Lower lobe of right lung (tissue), 2 donors: ENCODE measurements around the gene GTF2A1L. TPM values are rescaled to one million over a fixed set of nuclear protein-coding genes. Genes with fewer than 3 reads are reported as not detected.

ENCODE experiments used
- ATAC-seq, 2 donors: fragments of 200-7000 bp; cut with Tn5 transposase; one replicate each; pipeline ENCODE4 v1.9.1; 2020 to 2022; ENCODE audit warnings: mild to moderate bottlenecking in 2 of 2, moderate library complexity in 2 of 2
- DNase-seq: peaks from one replicate; pipeline ENCODE4 v3.0.0-alpha.2; 2020
- H3K27ac ChIP-seq: fragments of 200-600 bp; one replicate; pipeline ENCODE4 v1.8.0; 2022
- H3K27me3 ChIP-seq: fragments of 200-600 bp; one replicate; pipeline ENCODE4 v1.8.0; 2022; ENCODE audit warnings: low read depth
- H3K36me3 ChIP-seq: fragments of 200-600 bp; one replicate; pipeline ENCODE4 v1.8.0; 2022; ENCODE audit warnings: mild to moderate bottlenecking
- H3K4me1 ChIP-seq: fragments of 200-600 bp; one replicate; pipeline ENCODE4 v1.8.0; 2022
- H3K4me3 ChIP-seq: fragments of 200-600 bp; one replicate; pipeline ENCODE4 v1.8.0; 2022; ENCODE audit warnings: mild to moderate bottlenecking
- H3K9me3 ChIP-seq: fragments of 200-600 bp; one replicate; pipeline ENCODE4 v1.8.0; 2022
- intact Hi-C: fragments of 100-400 bp; cut with DNase I; formaldehyde crosslinking; loops from one replicate; pipeline ENCODE4 v1.11.0; 2022
- total RNA-seq: library from RNA; stranded (reverse); fragmentation: NEBNext Ultra II Directional; extraction: Animal tissue kit (Norgen Biotek cat#: 25700); gene quantifications from one replicate; pipeline ENCODE4 v1.2.1, GENCODE V29; 2021
- TF ChIP-seq, protein P1 (sequence below): fragments of 200-600 bp; IDR thresholded peaks from one replicate; pipeline ENCODE4 v1.8.0; 2022; ENCODE audit warnings: antibody characterized with exemption, mild to moderate bottlenecking
- donor health status: DM: no; HTN: yes; CAD: no; lungs with severe emphysema.

Gene GTF2A1L
- total RNA-seq, 1 donor from 2014 or later, result not detected

DNA sequence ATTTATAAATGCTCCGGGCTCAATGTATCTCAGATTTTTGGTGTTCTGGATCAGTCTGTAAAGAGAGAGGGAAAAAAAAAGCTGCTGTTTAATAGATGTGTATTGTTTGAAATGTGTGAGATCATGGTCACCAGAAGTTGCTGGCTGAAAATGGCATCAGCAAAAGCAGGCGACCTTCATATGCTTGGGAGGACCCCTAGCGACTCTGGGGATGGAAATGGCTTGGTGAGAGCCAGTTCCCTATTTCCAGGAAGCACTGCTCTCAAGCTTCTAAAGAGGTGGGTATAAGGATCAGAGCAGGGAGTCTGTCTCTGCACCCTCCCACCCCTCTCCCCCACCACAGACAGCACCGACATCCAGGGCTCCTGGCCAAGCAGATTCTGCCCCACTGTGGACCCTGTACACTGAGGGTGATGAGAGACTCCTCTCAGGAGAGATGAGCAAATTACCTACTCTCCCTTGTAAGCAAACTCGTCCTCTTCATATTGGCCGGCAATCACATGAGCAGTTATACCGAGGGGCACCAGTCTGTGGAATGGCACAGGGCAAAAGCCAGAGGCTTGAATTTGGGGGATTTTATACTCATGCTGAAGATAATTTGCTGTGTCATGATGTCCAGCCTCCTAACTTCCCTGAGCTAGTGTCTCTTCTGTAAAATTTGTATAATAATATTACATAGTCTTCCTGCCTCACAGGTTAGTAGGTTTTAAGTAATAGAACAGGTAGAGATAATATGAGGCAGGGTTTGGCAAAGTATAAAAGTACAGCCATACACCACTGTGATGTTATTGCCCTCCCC is 108.2 kb downstream of the GTF2A1L start:
- peaks cover under 1% of the 10 kb centered on the region for H3K4me1 ChIP-seq
- H3K9me3 ChIP-seq, result no peaks in the 10 kb centered on the region
- DNase-seq, result no peak
- no peaks in the 10 kb centered on the region for H3K36me3 ChIP-seq
- ATAC-seq, result no peak
- no peaks in the 10 kb centered on the region for H3K27me3 ChIP-seq
- TF ChIP-seq, protein P1, sequence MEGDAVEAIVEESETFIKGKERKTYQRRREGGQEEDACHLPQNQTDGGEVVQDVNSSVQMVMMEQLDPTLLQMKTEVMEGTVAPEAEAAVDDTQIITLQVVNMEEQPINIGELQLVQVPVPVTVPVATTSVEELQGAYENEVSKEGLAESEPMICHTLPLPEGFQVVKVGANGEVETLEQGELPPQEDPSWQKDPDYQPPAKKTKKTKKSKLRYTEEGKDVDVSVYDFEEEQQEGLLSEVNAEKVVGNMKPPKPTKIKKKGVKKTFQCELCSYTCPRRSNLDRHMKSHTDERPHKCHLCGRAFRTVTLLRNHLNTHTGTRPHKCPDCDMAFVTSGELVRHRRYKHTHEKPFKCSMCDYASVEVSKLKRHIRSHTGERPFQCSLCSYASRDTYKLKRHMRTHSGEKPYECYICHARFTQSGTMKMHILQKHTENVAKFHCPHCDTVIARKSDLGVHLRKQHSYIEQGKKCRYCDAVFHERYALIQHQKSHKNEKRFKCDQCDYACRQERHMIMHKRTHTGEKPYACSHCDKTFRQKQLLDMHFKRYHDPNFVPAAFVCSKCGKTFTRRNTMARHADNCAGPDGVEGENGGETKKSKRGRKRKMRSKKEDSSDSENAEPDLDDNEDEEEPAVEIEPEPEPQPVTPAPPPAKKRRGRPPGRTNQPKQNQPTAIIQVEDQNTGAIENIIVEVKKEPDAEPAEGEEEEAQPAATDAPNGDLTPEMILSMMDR, result no peak
- H3K27ac ChIP-seq, result no peak overlapping the region
- intact Hi-C loops, result no loop called here
- no peak overlapping the region for H3K4me3 ChIP-seq

GRCh38 chr2:48727560-48727959 is 109.9 kb downstream of the GTF2A1L start:
- Histone ChIP-seq H3K9me3 (no peaks in the 10 kb centered on the region), H3K27ac (no peak overlapping the region), H3K4me1 (no peaks in the 10 kb centered on the region), H3K27me3 (no peaks in the 10 kb centered on the region), H3K36me3 (no peaks in the 10 kb centered on the region), H3K4me3 (no peak overlapping the region)
- TF ChIP-seq, protein P1, result no peak
- DNase-seq, result no peak
- ATAC-seq, result no peak
- intact Hi-C loops, result no loop called here

DNA sequence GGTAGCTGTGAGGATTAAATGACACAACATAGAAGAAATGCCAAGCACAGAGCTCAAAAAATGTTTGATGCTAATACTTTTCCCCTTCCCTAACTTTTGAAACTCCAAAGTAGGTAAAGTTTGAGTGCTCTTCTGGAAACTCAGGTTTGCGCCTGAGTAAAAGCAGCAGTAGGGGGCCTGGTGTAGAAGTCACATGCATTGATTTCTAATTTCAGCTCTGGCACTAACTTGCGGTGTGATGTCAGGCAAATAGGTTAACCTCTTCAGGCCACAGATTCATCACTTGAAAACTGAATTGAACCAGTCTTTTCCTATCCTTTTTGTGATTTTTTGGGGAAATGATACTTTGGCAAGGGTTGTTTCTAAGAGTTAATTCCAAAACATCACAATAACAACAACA is 110.6 kb downstream of the GTF2A1L start:
- intact Hi-C loops, result no loop called here
- Histone ChIP-seq H3K4me3 (no peak overlapping the region), H3K27me3 (no peaks in the 10 kb centered on the region), H3K27ac (no peak overlapping the region), H3K4me1 (peaks cover 4% of the 10 kb centered on the region), H3K9me3 (no peaks in the 10 kb centered on the region), H3K36me3 (no peaks in the 10 kb centered on the region)
- TF ChIP-seq, protein P1, result no peak
- no peak for ATAC-seq
- DNase-seq, result no peak

- Histone ChIP-seq H3K4me3 (no peak overlapping the region), H3K27ac (no peak overlapping the region), H3K36me3 (no peaks in the 10 kb centered on the region), H3K9me3 (no peaks in the 10 kb centered on the region), H3K27me3 (no peaks in the 10 kb centered on the region), H3K4me1 (peaks cover 4% of the 10 kb centered on the region)
- ATAC-seq, result no peak
- intact Hi-C loops, result no loop called here
- no peak for DNase-seq
- TF ChIP-seq, protein P1, result no peak
Measured at GRCh38 chr2:48728840-48729239, 111.2 kb downstream of the GTF2A1L start.

Other genes starting within 250 kb of the GTF2A1L start
- gene PPP1R21, start 177.1 kb upstream of the GTF2A1L start, total RNA-seq, result 27.2 TPM
- 33.4 TPM for gene STON1, start 87.7 kb upstream of the GTF2A1L start, total RNA-seq
- 0.30 TPM for gene LHCGR, start 137.9 kb downstream of the GTF2A1L start, total RNA-seq